Activated CD4-positive, alpha-beta T cell treated with anti-CD3 and anti-CD28 coated beads, Interleukin-2, Interleukin-6, amounts not matched to agents 100 ng/mL and 50 ng/mL, durations not matched to agents 16 hours and 8 hours (primary cell): Measurements from ENCODE around the gene KCNT1.

ENCODE experiments used
- DNase-seq: peaks from one replicate; pipeline ENCODE4 v3.0.0-alpha.2; 2020

The KCNT1 gene

DNA sequence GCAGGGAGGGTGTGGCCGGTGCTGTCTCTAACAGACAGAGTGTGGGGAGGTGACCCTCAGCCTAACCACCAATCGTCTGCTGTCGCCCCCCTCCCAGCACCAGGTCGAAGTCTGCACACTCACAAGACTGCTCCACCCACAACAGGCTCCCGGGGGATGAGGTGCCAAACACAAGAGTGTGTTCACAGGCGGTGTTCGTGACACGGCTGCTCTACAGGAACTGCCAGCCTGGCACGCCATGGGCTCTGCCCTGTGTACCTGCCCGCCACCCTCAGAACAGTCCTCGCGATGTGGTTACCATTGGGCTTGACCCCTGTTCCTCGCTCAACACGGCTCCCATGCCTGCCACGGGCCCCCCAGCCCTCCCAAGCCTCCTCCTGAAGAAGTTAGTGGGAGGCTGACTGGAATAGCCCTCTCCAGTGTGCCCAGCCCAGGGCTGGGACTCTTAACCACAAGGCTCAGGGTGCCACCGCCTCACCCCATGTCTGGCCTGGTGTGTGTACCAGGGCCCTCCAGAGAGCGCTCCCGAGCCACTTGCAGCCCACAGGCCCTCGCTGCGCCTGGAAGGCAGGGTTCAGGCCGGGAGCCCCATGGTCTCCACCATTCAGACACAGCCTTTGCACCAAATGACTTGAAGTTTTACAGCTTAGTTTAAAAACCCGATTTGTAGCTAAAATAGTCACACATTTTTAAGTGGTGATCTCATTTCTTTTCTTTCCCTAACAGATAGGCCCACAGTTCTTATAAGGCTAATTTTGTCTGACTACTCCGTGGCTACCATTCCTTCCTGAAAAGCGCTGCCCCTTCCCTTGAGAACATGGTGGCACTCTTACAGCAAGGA, 102.8 kb downstream of the KCNT1 start:
- no peak for DNase-seq

DNA sequence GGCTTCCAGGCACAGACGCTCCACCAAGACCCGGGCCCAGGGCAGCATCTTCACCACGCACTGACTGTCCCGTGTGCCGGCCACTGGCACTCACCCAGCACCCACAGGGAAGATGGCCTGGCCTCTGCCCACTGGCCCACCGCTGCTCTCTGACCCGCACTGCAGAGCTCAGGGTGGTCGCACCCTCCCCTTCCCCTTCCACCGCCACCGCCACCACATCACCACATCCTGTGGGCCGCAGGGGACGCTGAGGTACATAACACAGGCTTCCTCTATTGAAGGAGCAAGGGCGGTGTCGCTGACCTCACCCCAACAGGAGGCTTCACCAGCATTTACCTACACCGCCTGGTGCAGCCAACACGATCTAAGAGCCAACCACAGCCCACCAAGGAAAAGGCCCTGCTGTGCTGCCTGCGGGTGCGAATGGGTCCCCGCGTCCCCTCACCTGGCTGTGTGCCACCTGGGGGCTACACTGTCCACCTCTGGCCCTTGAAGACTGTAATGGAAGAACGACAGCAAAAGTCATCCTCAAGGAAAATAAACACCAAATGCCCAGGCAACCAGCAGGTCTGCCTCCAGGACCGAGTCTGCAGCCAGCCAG, 103.5 kb downstream of the KCNT1 start:
- no peak for DNase-seq

DNA sequence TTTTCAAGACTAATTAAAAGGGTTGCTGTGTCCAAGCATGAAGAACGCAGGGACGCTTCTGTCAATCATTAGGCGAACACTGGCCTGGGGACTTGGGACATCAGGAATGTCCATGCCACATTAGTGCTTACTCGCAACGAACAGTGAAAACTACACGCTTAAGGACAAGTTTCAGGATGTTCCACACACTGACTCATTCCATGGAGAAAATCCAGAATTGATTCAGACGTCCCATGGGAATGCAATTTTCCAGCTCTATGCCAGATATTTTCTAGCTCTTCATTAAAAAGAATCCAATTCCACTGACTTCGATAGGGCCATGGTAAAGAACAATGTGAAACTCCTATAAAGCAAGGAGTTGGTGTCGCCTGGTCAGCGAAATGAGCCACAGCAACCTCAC, 107.2 kb downstream of the KCNT1 start:
- no peak for DNase-seq

DNA sequence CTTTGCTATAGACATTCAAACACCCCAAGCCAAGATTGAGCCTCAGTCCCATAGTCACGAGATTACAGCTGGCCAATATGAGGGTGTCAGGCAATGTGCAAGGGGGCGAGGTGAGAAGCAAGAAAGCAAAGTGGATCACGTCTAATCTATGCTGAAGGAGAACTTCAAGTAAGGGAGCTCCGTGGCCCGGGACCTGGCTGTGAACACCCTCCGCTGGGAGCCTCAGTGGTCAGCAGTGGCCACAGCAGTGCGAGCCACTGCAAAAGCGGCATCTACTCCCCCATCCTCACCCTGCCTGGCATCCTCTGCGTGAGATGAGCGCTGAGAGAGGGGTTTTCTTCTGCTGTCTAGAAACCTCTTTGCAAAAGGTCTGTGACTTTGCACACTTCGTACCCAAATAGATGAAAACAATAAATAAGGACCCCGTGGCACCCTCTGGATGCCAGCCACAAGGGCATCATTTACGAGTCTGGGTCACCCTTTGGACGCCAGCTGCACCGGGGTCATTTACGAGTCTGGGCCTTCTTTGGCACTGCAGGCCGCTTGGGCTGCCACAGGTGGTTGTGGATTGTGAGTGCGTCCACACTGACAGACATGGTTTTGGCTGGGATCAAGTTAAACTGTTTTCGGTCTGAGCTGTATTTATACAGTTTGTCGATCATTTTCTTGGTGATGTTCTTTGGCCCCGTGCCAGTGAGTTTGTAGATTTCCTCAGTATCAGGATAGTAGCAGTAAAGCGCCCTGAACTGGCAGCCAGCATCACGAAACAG, 109.0 kb downstream of the KCNT1 start:
- no peak for DNase-seq

DNA sequence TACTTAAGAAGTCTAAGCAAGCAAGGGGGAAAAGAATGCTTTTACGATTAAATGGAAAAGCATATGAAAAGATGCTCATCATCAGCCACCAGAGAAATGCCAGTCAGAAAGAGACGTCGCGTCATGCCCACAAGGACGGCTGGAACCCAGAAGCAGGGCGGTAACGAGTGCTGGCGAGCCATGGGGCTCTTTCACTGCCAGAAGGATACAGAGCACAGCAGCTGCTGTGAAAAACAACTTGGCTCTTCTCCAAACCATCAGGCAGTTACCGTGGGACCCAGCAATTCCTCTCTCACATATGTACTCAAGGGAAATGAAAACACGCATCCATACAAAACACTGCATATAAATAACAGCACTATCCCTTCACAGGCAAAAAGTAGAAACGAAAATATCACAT, 109.8 kb downstream of the KCNT1 start:
- DNase-seq = no peak

DNA sequence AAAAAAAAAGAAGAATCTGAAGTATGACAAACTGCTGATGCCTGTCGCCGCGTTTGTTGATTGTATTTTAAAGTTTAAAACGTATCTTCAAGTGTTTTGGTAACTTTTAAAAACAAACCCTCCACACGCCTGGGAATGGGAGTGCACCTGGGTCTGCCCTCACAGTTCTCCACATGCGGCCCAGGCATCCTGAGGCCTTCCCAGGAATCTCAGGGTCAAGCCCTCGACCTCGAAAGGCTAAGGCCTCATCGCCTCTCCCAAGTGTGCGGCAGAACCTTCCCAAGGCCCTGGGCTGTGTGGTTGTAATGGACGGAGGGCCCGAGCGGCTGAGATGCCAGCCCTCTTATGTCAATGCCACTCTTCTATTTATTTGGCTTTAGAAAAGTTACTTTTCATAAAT, 111.0 kb downstream of the KCNT1 start:
- no peak for DNase-seq

DNA sequence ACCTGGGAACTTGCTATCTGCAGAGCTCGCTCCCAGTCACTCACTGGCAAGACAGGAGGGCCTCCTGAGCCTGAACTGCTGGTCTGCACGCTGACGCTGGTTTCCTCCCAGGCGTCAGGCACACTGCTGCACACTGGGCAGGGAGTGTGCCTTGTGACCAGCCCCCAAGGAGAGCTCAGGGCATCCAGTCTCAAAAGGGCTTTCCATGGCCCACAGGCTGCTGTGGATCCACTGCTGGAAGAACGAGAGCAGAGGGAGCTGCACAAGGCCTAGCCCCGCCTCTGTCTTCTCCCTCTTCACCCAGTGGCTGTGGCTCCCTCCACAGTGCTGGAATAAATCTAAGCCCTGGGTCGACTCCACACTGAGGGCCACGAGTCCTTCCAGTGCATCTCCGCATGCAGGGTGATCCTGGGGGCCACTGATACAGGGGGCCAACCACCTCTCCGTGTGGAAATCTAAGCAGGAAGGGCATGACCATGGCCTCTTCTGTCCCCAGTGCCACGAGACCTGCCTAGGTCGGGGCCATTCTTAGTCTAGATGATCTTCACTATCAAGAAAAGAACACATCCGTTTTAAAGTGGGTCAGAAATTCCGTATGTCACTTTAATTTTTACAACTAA, 111.8 kb downstream of the KCNT1 start:
- DNase-seq = no peak

DNA sequence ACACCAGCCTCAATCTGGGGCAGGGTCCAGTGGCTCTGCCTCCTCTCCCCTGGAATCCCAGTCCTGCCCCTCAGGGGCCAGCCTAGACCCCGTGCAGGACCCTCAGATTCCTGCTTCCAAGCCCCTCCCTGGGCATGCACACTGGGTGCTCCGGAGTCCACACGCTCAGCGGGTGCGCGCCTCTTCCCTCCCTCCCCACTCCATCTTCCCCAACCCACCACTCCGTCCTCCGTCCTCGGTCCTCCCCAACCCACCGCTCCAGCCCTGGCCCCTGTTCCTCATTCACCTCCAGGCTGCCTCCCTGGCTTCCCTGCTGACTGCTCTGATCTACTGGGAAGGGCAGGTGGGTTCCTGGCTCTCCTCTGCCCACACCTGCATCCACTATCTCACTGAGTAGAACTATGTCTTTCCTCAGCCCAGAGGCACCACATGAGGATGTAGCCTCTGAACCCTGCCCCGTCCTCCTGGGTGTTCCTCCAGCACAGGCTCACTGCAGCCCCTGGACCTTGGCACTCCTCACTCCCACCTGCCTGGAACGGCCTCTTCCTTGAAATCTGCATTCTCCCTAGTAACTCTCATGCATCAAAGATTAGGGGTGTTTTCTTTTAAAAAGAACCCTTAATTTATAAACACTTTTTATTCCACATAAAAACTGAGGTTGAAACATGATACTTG, 112.6 kb downstream of the KCNT1 start:
- DNase-seq = no peak

DNA sequence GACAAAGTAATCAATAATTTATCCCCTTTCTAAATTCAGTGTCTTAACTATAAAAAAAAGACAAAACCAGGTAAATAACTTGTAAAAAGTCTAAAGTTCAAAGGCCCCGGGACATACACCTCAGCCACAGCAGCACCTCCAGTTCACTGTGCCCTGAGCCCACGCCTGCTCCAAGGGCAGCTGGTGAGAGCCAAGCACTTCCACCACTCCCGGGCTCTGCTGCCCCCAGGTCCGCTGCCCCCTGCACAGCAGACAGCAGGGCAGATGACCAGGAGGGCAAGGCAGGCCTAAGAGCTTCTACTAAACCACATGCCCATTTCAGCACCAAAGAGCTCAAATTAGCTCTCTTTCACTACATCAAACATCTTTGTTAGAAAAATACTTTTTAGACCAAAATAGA, 113.4 kb downstream of the KCNT1 start:
- DNase-seq = no peak

DNA sequence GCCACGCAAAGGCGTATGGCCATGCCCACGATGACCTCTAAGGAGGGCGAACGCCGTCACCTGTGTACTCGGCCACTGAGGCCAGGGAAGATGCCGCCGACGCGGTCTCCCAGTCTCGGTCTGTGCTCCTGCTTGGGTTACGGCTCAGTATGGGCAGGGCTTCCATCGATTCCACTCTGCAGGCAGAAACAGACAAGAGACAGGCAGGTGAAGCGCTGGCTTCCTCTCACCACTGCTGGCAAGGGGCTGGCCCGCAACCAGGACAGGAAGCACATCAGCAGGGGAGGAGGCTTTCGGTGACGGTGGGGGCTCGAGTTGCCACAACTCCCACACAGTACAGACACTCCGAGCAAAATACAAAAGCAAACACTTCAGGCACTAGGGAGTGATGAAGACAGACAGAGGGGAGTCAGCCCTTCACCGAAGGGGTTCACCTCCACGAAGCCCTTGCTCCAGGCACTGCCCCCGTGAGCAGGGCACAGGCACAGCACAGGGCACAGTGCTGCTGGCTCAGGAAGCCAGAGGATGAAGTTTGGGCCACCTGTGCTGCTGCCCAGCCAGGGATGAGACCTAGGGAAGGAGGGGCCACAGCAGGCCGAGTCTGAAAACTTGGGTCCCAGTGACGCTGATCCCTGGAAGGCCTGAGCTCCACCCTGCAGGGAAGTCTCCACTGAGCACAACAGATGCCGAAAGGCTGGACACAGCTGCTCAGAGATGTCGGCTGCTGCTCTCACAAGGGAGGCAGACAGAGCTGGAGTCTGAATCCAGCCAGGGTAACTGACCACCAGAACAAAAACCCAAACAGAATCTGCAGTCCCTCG, 114.1 kb downstream of the KCNT1 start:
- no peak for DNase-seq

DNA sequence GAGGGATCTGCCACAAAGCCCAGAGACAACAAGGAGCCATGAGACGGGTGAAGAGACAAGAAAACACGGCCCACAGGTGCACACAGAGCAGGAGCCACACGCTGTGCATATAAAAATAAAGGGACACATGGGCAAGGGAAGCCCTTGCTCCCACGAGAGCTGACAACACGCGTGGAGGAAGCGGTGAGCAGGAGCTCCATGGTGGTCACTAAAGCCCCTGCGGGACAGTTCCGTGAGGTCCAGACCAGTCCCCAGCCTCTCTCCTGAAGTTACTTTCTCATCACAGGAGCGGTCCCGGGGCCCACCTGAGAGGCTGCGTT, 114.6 kb downstream of the KCNT1 start:
- DNase-seq = no peak

DNA sequence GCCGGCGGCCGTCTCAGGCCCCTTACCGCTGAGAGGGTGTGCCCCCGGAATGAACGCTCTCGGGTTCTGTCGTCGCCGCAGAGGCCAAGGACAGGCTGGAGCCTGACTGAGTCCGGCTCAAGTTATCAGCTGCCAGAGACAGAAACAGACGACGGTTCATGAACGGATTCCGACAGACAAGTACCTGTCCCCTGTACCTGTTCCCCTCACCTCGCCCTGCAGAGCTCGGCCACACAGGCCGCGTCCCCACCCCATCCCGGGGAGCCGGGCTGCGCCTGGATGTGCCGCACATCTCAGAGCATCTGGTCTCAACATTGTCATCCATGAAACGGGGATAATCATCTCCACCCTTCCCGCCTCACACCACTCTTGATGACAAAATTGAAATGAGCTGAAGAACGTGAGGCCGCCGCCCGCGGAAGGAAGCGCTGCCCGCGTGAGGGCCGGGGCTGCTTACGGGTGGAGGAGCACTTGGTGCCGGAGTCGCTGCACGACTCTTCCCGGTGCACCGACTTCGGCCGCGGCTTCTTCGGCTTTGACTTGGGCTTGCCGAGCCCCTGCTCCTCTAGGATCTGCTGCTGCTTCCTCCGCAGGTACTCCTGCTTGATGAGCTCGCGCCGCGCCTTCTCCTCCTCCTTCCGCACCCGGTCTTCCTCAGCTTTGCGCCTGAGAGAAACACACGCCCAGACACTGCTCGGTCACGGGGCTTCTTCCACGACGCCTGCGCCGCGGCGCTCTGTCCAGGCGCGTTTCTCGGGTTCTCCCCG, 116.1 kb downstream of the KCNT1 start:
- no peak for DNase-seq

DNA sequence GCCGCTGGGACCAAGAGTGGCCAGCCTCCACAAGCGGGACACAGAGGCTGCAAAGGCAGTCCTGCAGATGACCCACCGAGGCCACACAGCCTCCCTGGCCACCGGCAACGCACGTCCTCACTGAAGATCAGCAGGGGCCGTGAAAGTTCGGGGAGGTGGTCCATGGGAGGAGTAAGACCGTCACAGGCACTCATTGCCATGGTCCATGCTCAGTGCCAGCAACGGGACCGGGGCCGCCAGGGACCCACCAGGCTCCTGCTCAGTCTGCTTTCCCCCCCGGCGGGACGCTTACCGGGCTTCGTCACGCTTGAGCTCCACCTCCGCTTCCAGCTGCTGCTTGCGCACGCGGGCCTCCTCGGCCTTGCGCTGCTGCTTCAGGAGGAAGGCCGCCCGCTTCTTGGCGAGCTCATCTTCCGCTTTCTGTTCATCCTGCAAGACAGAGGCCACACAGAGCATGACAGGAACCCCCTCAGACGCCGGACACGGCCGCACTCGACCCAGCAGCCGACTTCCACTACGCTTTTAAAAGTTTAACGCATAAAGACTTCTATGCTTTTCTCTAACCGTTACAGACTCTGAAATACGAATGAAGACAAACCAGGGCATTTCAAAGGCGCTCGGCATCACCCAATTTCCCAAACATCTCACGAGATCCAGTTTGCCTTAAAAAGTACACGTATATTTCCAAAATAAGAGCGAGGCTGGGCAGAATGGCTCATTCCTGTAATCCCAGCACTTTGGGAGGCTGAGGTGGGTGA, 116.9 kb downstream of the KCNT1 start:
- DNase-seq = no peak

DNA sequence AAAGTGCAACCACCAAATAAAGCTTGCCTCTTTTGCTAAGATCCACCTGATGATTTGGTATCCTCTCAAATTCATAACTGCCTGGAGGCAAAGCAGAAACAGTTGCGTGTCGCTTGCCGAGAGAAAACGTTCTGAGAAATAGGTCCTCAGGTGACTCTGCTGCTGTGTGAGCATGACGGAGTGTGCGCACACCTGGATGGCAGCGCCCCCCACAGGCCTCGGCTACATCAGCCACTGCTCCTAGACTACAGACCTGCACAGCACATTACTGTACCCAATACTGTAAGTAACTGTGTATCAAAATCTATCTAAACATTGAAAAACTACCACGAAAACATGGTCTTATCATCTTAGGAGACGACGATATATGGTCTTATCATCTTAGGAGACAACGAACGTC, 117.9 kb downstream of the KCNT1 start:
- DNase-seq = no peak

DNA sequence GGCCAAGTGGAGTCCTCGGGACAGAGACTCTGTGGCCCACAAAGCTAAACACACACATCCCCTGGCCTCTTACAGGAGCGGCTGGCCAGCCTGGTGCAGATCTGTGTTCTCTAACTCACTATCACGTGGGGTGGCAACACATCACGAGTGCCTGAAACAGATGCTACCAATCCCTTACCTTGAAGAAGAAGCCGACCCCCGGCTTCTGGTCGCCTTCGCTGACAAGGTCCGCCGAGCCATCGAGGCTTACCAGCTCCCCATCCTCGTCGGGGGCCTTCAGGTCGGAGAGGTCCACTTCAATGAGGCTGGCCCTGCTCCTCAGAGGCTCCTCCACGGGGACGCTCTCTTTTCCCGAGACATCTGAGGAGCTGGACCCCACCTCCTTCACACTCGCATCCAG, 118.7 kb downstream of the KCNT1 start:
- DNase-seq = no peak

DNA sequence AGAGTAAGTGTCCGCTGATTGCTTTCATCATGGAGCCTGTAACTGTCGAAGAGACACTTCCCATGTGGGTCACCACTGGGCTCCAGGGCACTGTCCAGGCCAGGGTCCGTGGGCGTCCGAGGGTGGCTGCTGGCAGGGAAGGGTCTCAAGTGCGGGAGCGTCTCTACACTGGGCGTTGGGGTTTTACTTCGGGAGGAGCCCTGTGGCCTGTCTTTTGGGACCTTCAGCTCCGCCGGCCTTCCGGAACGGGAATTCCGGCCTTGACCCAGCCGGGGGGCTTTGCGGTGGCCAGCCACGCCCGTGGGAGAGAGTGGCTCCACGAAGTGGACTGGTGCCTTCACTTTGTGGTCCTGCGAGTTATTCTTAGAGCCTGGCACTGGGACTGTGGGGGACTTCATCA, 119.1 kb downstream of the KCNT1 start:
- no peak for DNase-seq

DNA sequence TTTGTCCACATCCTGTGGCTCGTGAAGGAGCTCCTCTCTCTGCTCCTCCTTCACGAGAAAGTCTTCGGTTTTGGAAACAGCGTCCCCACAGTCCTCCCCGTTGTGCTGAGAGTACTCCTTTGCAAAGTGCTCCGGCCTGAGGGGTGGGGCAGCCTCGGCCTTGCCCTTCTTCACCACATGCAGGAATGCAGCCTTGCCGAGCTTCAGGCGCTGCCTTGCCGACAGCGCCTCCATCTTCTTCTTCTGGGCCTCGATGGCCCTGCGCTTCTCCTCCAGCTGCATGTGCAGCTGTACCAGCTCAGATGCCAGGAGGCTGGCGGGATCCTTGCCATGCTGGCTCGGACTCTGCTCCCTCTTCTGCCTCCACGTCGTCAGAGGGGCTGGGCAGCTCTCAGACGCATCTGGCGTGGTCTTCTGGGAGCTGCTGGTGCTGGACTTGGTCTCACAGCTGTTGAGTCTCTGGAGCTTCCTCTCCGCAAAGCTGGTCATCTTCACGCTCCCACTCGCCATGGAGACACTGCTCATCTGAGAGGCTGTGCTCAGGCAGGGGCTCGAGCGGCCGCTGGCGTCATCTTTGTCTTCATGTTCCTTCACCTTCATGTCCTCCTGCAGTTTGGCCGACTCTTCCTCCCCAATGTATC, 119.9 kb downstream of the KCNT1 start:
- no peak for DNase-seq

DNA sequence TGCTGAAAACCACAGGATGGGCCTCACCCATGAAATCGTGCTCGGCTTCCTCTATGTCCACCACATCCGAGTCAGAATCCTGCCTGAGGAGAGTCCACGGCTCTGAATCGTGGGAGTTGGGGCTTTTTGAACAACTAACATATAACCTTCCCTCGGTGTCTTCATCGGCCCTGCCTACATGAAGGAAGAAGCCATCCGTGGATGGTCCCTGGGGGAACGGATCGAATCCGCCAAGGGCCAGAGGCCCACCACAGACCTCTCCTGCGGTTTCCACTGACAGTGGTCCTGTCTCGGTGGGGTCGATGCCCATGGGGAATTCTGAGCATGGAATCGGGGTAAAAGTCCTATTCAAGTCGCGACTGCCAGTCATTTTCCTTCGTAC, 120.4 kb downstream of the KCNT1 start:
- DNase-seq = no peak

DNA sequence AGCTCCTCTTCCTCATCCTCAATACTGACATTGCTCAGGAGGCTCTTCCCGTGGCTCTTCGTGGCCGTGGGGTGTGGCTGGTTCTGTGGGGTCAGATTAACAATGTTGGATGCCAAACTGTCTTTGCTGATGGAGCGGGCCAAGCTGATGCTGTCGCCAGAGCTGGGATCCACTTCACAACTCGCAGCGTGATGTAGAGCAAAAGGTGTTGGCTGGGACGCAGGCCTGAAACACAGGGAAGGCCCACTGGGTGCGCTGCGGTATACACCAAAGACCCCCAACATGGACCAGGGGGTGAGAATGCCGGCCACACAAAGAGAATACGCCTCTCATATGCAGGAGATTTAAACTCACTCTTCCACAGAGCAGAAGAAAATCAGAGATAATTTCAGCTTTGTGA, 121.1 kb downstream of the KCNT1 start:
- DNase-seq = no peak
